GM19239 (cell line): ENCODE data around the gene TNRC6B.
A peak's percentile ranks its signal among the peaks of the same experiment; 100 is the strongest.

Experiments
- DNase-seq: peaks from one replicate; pipeline ENCODE4 v3.0.0; 2011; ENCODE audit warnings: low spot score; ENCODE audit not compliant: insufficient read length
- FAIRE-seq: peaks from 2 replicates; lab custom pipeline; 2011; peaks lifted over from hg19 to GRCh38; lab: Jason Lieb, UNC

The TNRC6B gene

GRCh38 chr22:40383905-40384304 is 206.2 kb downstream of the TNRC6B start:
- no peak for DNase-seq
- no peak for FAIRE-seq

GRCh38 chr22:40385036-40385782 is 207.5 kb downstream of the TNRC6B start:
- FAIRE-seq (peak; percentile 98), DNase-seq (peak; percentile 51)
